Keratinocyte (primary cell): Measurements from ENCODE around the gene DGKH. TPM values are rescaled to one million over a fixed set of nuclear protein-coding genes. Genes with fewer than 3 reads are reported as not detected.

Experiments used
- DNase-seq: peaks from one replicate; pipeline ENCODE4 v3.0.0-alpha.2; 2011; ENCODE audit warnings: low read depth, missing footprints, low spot score
- FAIRE-seq: peaks from 2 replicates; lab custom pipeline; 2011; peaks lifted over from hg19 to GRCh38; lab: Jason Lieb, UNC
- H2AFZ ChIP-seq: 2 replicates; pipeline ENCODE4 v1.6.0; 2012; ENCODE audit warnings: low read length, control low read depth, inconsistent platforms; ENCODE audit not compliant: control insufficient read depth
- H3K27ac ChIP-seq: 2 replicates; pipeline ENCODE4 v1.5.1; 2011; ENCODE audit warnings: low read length; ENCODE audit not compliant: control insufficient read depth, insufficient read depth
- H3K27me3 ChIP-seq: 3 replicates; pipeline ENCODE4 v1.6.0; 2011; ENCODE audit warnings: low read length; ENCODE audit not compliant: control insufficient read depth, insufficient read depth; ENCODE audit errors: extremely low read depth
- H3K36me3 ChIP-seq, 2 experiments: 2 replicates in 1 of 2; 3 replicates in 1 of 2; pipeline ENCODE4 v1.5.1; 2011; ENCODE audit warnings: low read length in 2 of 2, mild to moderate bottlenecking in 1 of 2; ENCODE audit not compliant: control insufficient read depth in 2 of 2, insufficient read depth in 2 of 2; ENCODE audit errors: extremely low read depth in 1 of 2
- H3K4me1 ChIP-seq: 3 replicates; pipeline ENCODE4 v1.5.1; 2011; ENCODE audit warnings: low read length; ENCODE audit not compliant: control insufficient read depth, insufficient read depth; ENCODE audit errors: extremely low read depth
- H3K4me2 ChIP-seq: 3 replicates; pipeline ENCODE4 v1.6.0; 2011; ENCODE audit warnings: low read depth, low read length; ENCODE audit not compliant: control insufficient read depth, insufficient read depth; ENCODE audit errors: extremely low read depth
- H3K4me3 ChIP-seq, 3 experiments: fragments of 200-600 bp in 1 of 3; sonication (generic) in 1 of 3; 2 replicates in 2 of 3; 3 replicates in 1 of 3; pipeline ENCODE4 v1.5.1; 2011 to 2016; ENCODE audit warnings: low read length in 3 of 3, mild to moderate bottlenecking in 3 of 3, control low read depth in 2 of 3, inconsistent platforms in 1 of 3, low read depth in 1 of 3, mixed read lengths in 1 of 3, mixed run types in 1 of 3, moderate library complexity in 1 of 3; ENCODE audit not compliant: control insufficient read depth in 2 of 3, insufficient read depth in 2 of 3; ENCODE audit errors: extremely low read depth in 1 of 3
- H3K79me2 ChIP-seq: 2 replicates; pipeline ENCODE4 v1.6.0; 2012; ENCODE audit warnings: low read length; ENCODE audit not compliant: control insufficient read depth, insufficient read depth
- H3K9ac ChIP-seq: 3 replicates; pipeline ENCODE4 v1.6.0; 2011; ENCODE audit warnings: low read length; ENCODE audit not compliant: control insufficient read depth, insufficient read depth; ENCODE audit errors: extremely low read depth
- H3K9me1 ChIP-seq: 3 replicates; pipeline ENCODE4 v1.6.0; 2011; ENCODE audit warnings: low read length; ENCODE audit not compliant: control insufficient read depth, insufficient read depth; ENCODE audit errors: extremely low read depth
- H3K9me3 ChIP-seq: 2 replicates; pipeline ENCODE4 v1.5.1; 2012; ENCODE audit warnings: low read depth, low read length; ENCODE audit not compliant: control insufficient read depth
- H4K20me1 ChIP-seq: 3 replicates; pipeline ENCODE4 v1.6.0; 2011; ENCODE audit warnings: low read length; ENCODE audit not compliant: control insufficient read depth, insufficient read depth; ENCODE audit errors: extremely low read depth
- CTCF ChIP-seq, 3 experiments: IDR thresholded peaks in 1 of 3; conservative IDR thresholded peaks in 1 of 3; optimal IDR thresholded peaks in 1 of 3; 2 replicates in 2 of 3; 3 replicates in 1 of 3; pipeline versions ENCODE3 to v1.5.1; 2011; ENCODE audit warnings: low read length in 3 of 3, mild to moderate bottlenecking in 3 of 3, moderate library complexity in 2 of 3, control low read depth in 1 of 3, inconsistent platforms in 1 of 3; ENCODE audit not compliant: insufficient read depth in 2 of 3; ENCODE audit errors: extremely low read depth in 1 of 3
- EZH2 ChIP-seq: IDR thresholded peaks from one replicate; pipeline ENCODE4 v1.6.1; 2012; ENCODE audit warnings: inconsistent platforms, mild to moderate bottlenecking, low read length, moderate library complexity
- dilution Hi-C: fragments of 300-500 bp; cut with MboI; formaldehyde crosslinking; loops from one replicate; pipeline ENCODE4 v1.7.0; 2020; ENCODE audit warnings: low sequenced_read_pairs; ENCODE audit not compliant: extremely low pct_ligation_motif_present
- polyA plus RNA-seq, 5 experiments: library from polyadenylated mRNA; depleted of rRNA in 3 of 5; stranded (reverse) in 3 of 5; stranded (forward) in 1 of 5; unstranded in 1 of 5; fragments of >200 nt; gene quantifications; 1 replicate in 1 of 5; 2 replicates in 3 of 5; 3 replicates in 1 of 5; pipeline versions ENCODE4 v1.2.1 to v1.2.3, GENCODE V29; 2011 to 2012; ENCODE audit warnings: missing spikeins in 2 of 5, low read depth in 1 of 5, low replicate concordance in 1 of 5

The DGKH gene
- polyA plus RNA-seq, 1 donor (not counting 4 experiments of a cell fraction or from before 2014, with no cell fraction given) = 12.8 TPM

GRCh38 chr13:42127047-42127446 lies 78.6 kb downstream of the DGKH start:
- FAIRE-seq = no peak
- dilution Hi-C loops = no loop called here

GRCh38 chr13:42129033-42129432 lies 80.6 kb downstream of the DGKH start:
- Histone ChIP-seq H3K4me3 (no peak overlapping the region), H3K4me1 (peaks cover 5% of the 10 kb centered on the region), H4K20me1 (no peaks in the 10 kb centered on the region), H3K9me3 (no peaks in the 10 kb centered on the region), H3K4me2 (no peak overlapping the region), H2AFZ (no peak overlapping the region), H3K36me3 (peaks cover 18 to 28% of the 10 kb centered on the region in 2 experiments), H3K79me2 (peaks cover 15% of the 10 kb centered on the region), H3K27ac (no peak overlapping the region), H3K9me1 (no peaks in the 10 kb centered on the region), H3K9ac (no peak overlapping the region), H3K27me3 (no peaks in the 10 kb centered on the region)
- DNase-seq (no peak), FAIRE-seq (no peak)
- dilution Hi-C loops = no loop called here
- no peak for TF ChIP-seq CTCF (optimal IDR thresholded peaks at IDR 0.05 in 1 of 3, IDR thresholded peaks at IDR 0.05 in 1 of 3, conservative IDR thresholded peaks at IDR 0.05 in 1 of 3; ENCODE audit: extremely low read depth in 1 of 3, insufficient read depth in 2 of 3, low read length in 3 of 3)
- TF ChIP-seq EZH2 = no peak

More at GRCh38 chr13:42127047-42127446, 78.6 kb downstream of the DGKH start:
- Histone ChIP-seq H3K4me3 (no peak overlapping the region), H4K20me1 (no peaks in the 10 kb centered on the region), H3K9ac (no peak overlapping the region), H3K36me3 (peaks cover 13 to 26% of the 10 kb centered on the region in 2 experiments), H3K79me2 (peaks cover 23% of the 10 kb centered on the region), H3K27ac (no peak overlapping the region), H3K4me1 (no peaks in the 10 kb centered on the region), H2AFZ (no peak overlapping the region), H3K4me2 (no peak overlapping the region), H3K27me3 (no peaks in the 10 kb centered on the region), H3K9me3 (no peaks in the 10 kb centered on the region), H3K9me1 (no peaks in the 10 kb centered on the region)
- TF ChIP-seq EZH2 (no peak), CTCF (optimal IDR thresholded peaks at IDR 0.05 in 1 of 3, IDR thresholded peaks at IDR 0.05 in 1 of 3, conservative IDR thresholded peaks at IDR 0.05 in 1 of 3; ENCODE audit: extremely low read depth in 1 of 3, insufficient read depth in 2 of 3, low read length in 3 of 3) (no peak)
- DNase-seq = no peak
